RWPE2 (cell line): ENCODE results near the gene AP1M2.

Source experiments
- ATAC-seq: fragments of 200-7000 bp; cut with Tn5 transposase; 3 replicates; pipeline ENCODE4 v1.9.1; 2021; ENCODE audit warnings: low read depth
- DNase-seq: peaks from one replicate; pipeline ENCODE4 v3.0.0-alpha.2; 2020; ENCODE audit warnings: low spot score
- H3K27ac ChIP-seq: fragments of 450-650 bp; 2 replicates; pipeline ENCODE4 v1.5.1; 2017; ENCODE audit warnings: mild to moderate bottlenecking; ENCODE audit not compliant: poor library complexity, severe bottlenecking
- H3K27me3 ChIP-seq: fragments of 250-450 bp; sonication (Bioruptor Pico); 2 replicates; pipeline ENCODE4 v1.5.1; 2021; ENCODE audit warnings: mild to moderate bottlenecking, moderate library complexity; ENCODE audit not compliant: insufficient read depth, poor library complexity, severe bottlenecking
- H3K36me3 ChIP-seq: fragments of 250-450 bp; sonication (Bioruptor Pico); 2 replicates; pipeline ENCODE4 v1.5.1; 2020; ENCODE audit warnings: low read depth, mild to moderate bottlenecking, moderate library complexity
- H3K4me1 ChIP-seq: fragments of 250-450 bp; sonication (Bioruptor Pico); 2 replicates; pipeline ENCODE4 v1.5.1; 2021; ENCODE audit warnings: mild to moderate bottlenecking, moderate library complexity; ENCODE audit not compliant: insufficient read depth, poor library complexity, severe bottlenecking
- H3K4me3 ChIP-seq: fragments of 250-450 bp; sonication (Bioruptor Pico); 2 replicates; pipeline ENCODE4 v1.5.1; 2021; ENCODE audit warnings: mild to moderate bottlenecking, moderate library complexity; ENCODE audit not compliant: severe bottlenecking
- H3K9me3 ChIP-seq: fragments of 250-450 bp; sonication (Bioruptor Pico); 2 replicates; pipeline ENCODE4 v1.5.1; 2021; ENCODE audit warnings: mild to moderate bottlenecking, moderate library complexity; ENCODE audit not compliant: severe bottlenecking
- CTCF ChIP-seq: fragments of 450-650 bp; IDR thresholded peaks from one replicate; pipeline ENCODE4 v1.5.1; 2017; ENCODE audit warnings: mild to moderate bottlenecking, moderate library complexity; ENCODE audit not compliant: poor library complexity, severe bottlenecking

AP1M2 gene

GRCh38 chr19:10587022-10587838, at the start of gene AP1M2:
Gene AP1M2 (minus strand): TSS chr19:10587312. CDS start chr19:10587231, 81 bp downstream.
- Histone ChIP-seq H3K36me3 (peaks cover 17% of the 10 kb centered on the region), H3K27me3 (no peaks in the 10 kb centered on the region), H3K9me3 (no peaks in the 10 kb centered on the region), H3K27ac (peak within 1 kb of the TSS; percentile 42), H3K4me3 (peak within 1 kb of the TSS; percentile 79), H3K4me1 (peaks cover 5% of the 10 kb centered on the region)
- DNase-seq (peak; percentile 72), ATAC-seq (peak; percentile 88)
- TF ChIP-seq CTCF: no peak

- Histone ChIP-seq H3K4me3 (no peak overlapping the region), H3K9me3 (no peaks in the 10 kb centered on the region), H3K4me1 (no peaks in the 10 kb centered on the region), H3K27me3 (no peaks in the 10 kb centered on the region), H3K36me3 (peaks cover 95% of the 10 kb centered on the region), H3K27ac (no peak overlapping the region)
- no peak for DNase-seq
- no peak for TF ChIP-seq CTCF
- ATAC-seq: no peak
These were observed 49.3 kb upstream of the AP1M2 start for GRCh38 chr19:10636304-10636972.

GRCh38 chr19:10634963-10635362, 47.9 kb upstream of the AP1M2 start:
- H3K36me3 ChIP-seq: peaks cover 93% of the 10 kb centered on the region
- H3K9me3 ChIP-seq: no peaks in the 10 kb centered on the region
- H3K4me1 ChIP-seq: no peaks in the 10 kb centered on the region
- TF ChIP-seq CTCF: no peak
- H3K4me3 ChIP-seq: no peak overlapping the region
- DNase-seq (no peak), ATAC-seq (no peak)
- no peak overlapping the region for H3K27ac ChIP-seq
- no peaks in the 10 kb centered on the region for H3K27me3 ChIP-seq

GRCh38 chr19:10634430-10634829, 47.3 kb upstream of the AP1M2 start:
- Histone ChIP-seq H3K4me3 (no peak overlapping the region), H3K27me3 (no peaks in the 10 kb centered on the region), H3K36me3 (peaks cover 94% of the 10 kb centered on the region), H3K4me1 (no peaks in the 10 kb centered on the region), H3K27ac (no peak overlapping the region), H3K9me3 (no peaks in the 10 kb centered on the region)
- TF ChIP-seq CTCF: no peak
- ATAC-seq: no peak
- no peak for DNase-seq
